OCI-LY1 (cell line): Measurements from ENCODE around the gene SCAP.

Experiments
- H2AFZ ChIP-seq: fragments of 200-600 bp; sonication (generic), shearing (Covaris generic); 2 replicates; pipeline ENCODE4 v1.6.0; 2014; ENCODE audit warnings: antibody characterized with exemption, mild to moderate bottlenecking, low read length
- H3F3A ChIP-seq: fragments of 200-600 bp; sonication (generic), shearing (Covaris generic); 2 replicates; pipeline ENCODE4 v1.6.0; 2014; ENCODE audit warnings: mild to moderate bottlenecking, antibody characterized with exemption, low read length, moderate library complexity; ENCODE audit not compliant: insufficient read depth
- H3K27ac ChIP-seq: fragments of 200-600 bp; sonication (generic); 2 replicates; pipeline ENCODE4 v1.5.1; 2014; ENCODE audit warnings: low read length, mixed run types, mild to moderate bottlenecking, low read depth; ENCODE audit not compliant: poor library complexity, severe bottlenecking
- H3K27me3 ChIP-seq: fragments of 200-600 bp; sonication (generic); 2 replicates; pipeline ENCODE4 v1.6.0; 2014; ENCODE audit warnings: antibody characterized with exemption, mild to moderate bottlenecking, low read length, moderate library complexity; ENCODE audit not compliant: insufficient read depth
- H3K36me3 ChIP-seq: fragments of 200-600 bp; sonication (generic); 2 replicates; pipeline ENCODE4 v1.6.1; 2014; ENCODE audit warnings: mild to moderate bottlenecking, antibody characterized with exemption, low read length, moderate library complexity, mixed read lengths; ENCODE audit not compliant: insufficient read depth
- H3K4me1 ChIP-seq: fragments of 200-600 bp; sonication (generic); 2 replicates; pipeline ENCODE4 v1.5.1; 2014; ENCODE audit warnings: mild to moderate bottlenecking, low read length, moderate library complexity; ENCODE audit not compliant: insufficient read depth, severe bottlenecking
- H3K4me2 ChIP-seq: fragments of 200-600 bp; sonication (generic), shearing (Covaris generic); 2 replicates; pipeline ENCODE4 v1.6.1; 2014; ENCODE audit warnings: low read length
- H3K4me3 ChIP-seq: fragments of 200-600 bp; sonication (generic); 2 replicates; pipeline ENCODE4 v1.5.1; 2014; ENCODE audit warnings: low read length, low read depth, mild to moderate bottlenecking, mixed read lengths; ENCODE audit not compliant: poor library complexity, severe bottlenecking
- H3K79me2 ChIP-seq: fragments of 200-600 bp; shearing (Covaris generic); 2 replicates; pipeline ENCODE4 v1.6.1; 2016; ENCODE audit warnings: mixed run types, low read length, mixed read lengths; ENCODE audit not compliant: insufficient read depth
- H3K9ac ChIP-seq: fragments of 200-600 bp; sonication (generic), shearing (Covaris generic); 2 replicates; pipeline ENCODE4 v1.6.1; 2014; ENCODE audit warnings: mild to moderate bottlenecking, low read length, mixed read lengths
- H3K9me2 ChIP-seq: fragments of 200-600 bp; sonication (generic), shearing (Covaris generic); 2 replicates; pipeline ENCODE4 v1.6.1; 2014; ENCODE audit warnings: low read depth, mild to moderate bottlenecking, low read length, mixed read lengths
- H3K9me3 ChIP-seq: fragments of 200-600 bp; shearing (Covaris generic); 2 replicates; pipeline ENCODE4 v1.6.1; 2014; ENCODE audit warnings: low read length, mixed read lengths
- H4K20me1 ChIP-seq: fragments of 200-600 bp; sonication (generic), shearing (Covaris generic); 2 replicates; pipeline ENCODE4 v1.6.0; 2016; ENCODE audit warnings: mild to moderate bottlenecking, low read length; ENCODE audit not compliant: insufficient read depth
- CTCF ChIP-seq: fragments of 200-600 bp; sonication (generic), shearing (Covaris generic); IDR thresholded peaks from 2 replicates; pipeline ENCODE4 v1.5.1; 2017; ENCODE audit warnings: mild to moderate bottlenecking, antibody characterized with exemption, low read length, moderate library complexity, mixed read lengths
- EZH2 ChIP-seq: fragments of 200-600 bp; sonication (generic), shearing (Covaris generic); IDR thresholded peaks from 2 replicates; pipeline ENCODE4 v1.8.0; 2017; ENCODE audit warnings: borderline replicate concordance, mixed run types, mild to moderate bottlenecking, antibody characterized with exemption, low read length, moderate library complexity, mixed read lengths

SCAP gene

GRCh38 chr3:47456984-47457383 lies 18.8 kb downstream of the SCAP start:
- Histone ChIP-seq H3K27me3 (no peaks in the 10 kb centered on the region), H3K9me3 (no peaks in the 10 kb centered on the region), H3K79me2 (peaks cover 46% of the 10 kb centered on the region), H3K4me1 (no peaks in the 10 kb centered on the region), H3K9ac (no peak overlapping the region), H3K27ac (no peak overlapping the region), H3K4me2 (no peak overlapping the region), H2AFZ (no peak overlapping the region), H3K9me2 (no peaks in the 10 kb centered on the region), H4K20me1 (no peaks in the 10 kb centered on the region), H3K4me3 (no peak overlapping the region), H3F3A (no peaks in the 10 kb centered on the region), H3K36me3 (0 out of 2 replicates have a peak, but pooled peaks cover 4% of the 10 kb centered on the region)
- TF ChIP-seq EZH2 (no peak), CTCF (no peak)

- no peak for TF ChIP-seq EZH2
- no peak for TF ChIP-seq CTCF
- H3F3A ChIP-seq: no peaks in the 10 kb centered on the region
- H3K27me3 ChIP-seq: no peaks in the 10 kb centered on the region
- no peak overlapping the region for H3K27ac ChIP-seq
- H3K9me3 ChIP-seq: no peaks in the 10 kb centered on the region
- 0 out of 2 replicates have a peak, but pooled peaks cover 4% of the 10 kb centered on the region for H3K36me3 ChIP-seq
- no peaks in the 10 kb centered on the region for H3K9me2 ChIP-seq
- no peak overlapping the region for H3K4me2 ChIP-seq
- no peak overlapping the region for H2AFZ ChIP-seq
- H3K9ac ChIP-seq: no peak overlapping the region
- no peak overlapping the region for H3K4me3 ChIP-seq
- no peaks in the 10 kb centered on the region for H3K4me1 ChIP-seq
- peaks cover 47% of the 10 kb centered on the region for H3K79me2 ChIP-seq
- no peaks in the 10 kb centered on the region for H4K20me1 ChIP-seq
Measured at GRCh38 chr3:47455806-47456452, 19.8 kb downstream of the SCAP start.

GRCh38 chr3:47452453-47453215 lies 23.1 kb downstream of the SCAP start:
- Histone ChIP-seq H3K9me2 (no peaks in the 10 kb centered on the region), H3K27ac (no peak overlapping the region), H3K4me2 (no peak overlapping the region), H4K20me1 (no peaks in the 10 kb centered on the region), H3F3A (no peaks in the 10 kb centered on the region), H3K4me1 (no peaks in the 10 kb centered on the region), H3K79me2 (peaks cover 58% of the 10 kb centered on the region), H3K4me3 (no peak overlapping the region), H3K9me3 (no peaks in the 10 kb centered on the region), H2AFZ (no peak overlapping the region), H3K9ac (no peak overlapping the region), H3K27me3 (no peaks in the 10 kb centered on the region), H3K36me3 (no peaks in the 10 kb centered on the region)
- TF ChIP-seq CTCF: no peak
- TF ChIP-seq EZH2: no peak
